Mucosa of descending colon (tissue), 3 donors: ENCODE results near the gene IL1RN. TPM values are rescaled to one million over a fixed set of nuclear protein-coding genes. Genes with fewer than 3 reads are reported as not detected.

Experiments used
- total RNA-seq, 3 donors: library from RNA; stranded (reverse); fragmentation: NEBNext Ultra II Directional in 2 of 3; extraction: Animal tissue kit (Norgen Biotek cat#: 25700) in 2 of 3; gene quantifications; one replicate each; pipeline versions ENCODE4 v1.2.1 to v1.2.4, GENCODE V29; 2021 to 2023
- donor health status: DM: no; HTN: no; CAD: no; lungs with moderate emphysema.
- donor health status: DM: no; HTN: no; CAD: no.
- donor health status: DM: no; HTN: yes; CAD: no.

Gene IL1RN
- total RNA-seq, 3 donors from 2014 or later, result 0.17 to 11.9 (median 0.76) TPM

Other genes with a start within 250 kb of the IL1RN start
- gene IL37, start 216.4 kb upstream of the IL1RN start, total RNA-seq, result under 1 TPM in 2 of 3 donors, not detected in 1; 0.67 to 0.82 TPM
- gene IL36G, start 149.6 kb upstream of the IL1RN start, total RNA-seq, result not detected
- not detected for gene IL36A, start 122.1 kb upstream of the IL1RN start, total RNA-seq
- not detected for gene IL36B, start 74.7 kb upstream of the IL1RN start, total RNA-seq
- gene IL36RN, start 68.4 kb upstream of the IL1RN start, total RNA-seq, result not detected
- gene IL1F10, start 59.6 kb upstream of the IL1RN start, total RNA-seq, result not detected
- 10 to 100 TPM; 40.8 to 91.3 (median 64.4) TPM for gene PSD4, start 46.4 kb downstream of the IL1RN start, total RNA-seq
- gene PAX8, start 151.3 kb downstream of the IL1RN start, total RNA-seq, result 1 to 10 TPM in 2 of 3 donors, under 1 TPM in 1; 0.82 to 6.2 (median 4.8) TPM